Hypothalamus (tissue), 51 donors: ENCODE measurements around the gene LFNG.
"Not testable (repeated sequence)": the region's sequence is repeated elsewhere in the genome, so short reads cannot be mapped to it uniquely, and the experiment has no call there.

Experiments
- DNase-seq, 51 donors: peaks; one replicate each; lab custom pipeline; 2025; lab: John Stamatoyannopoulos, UW

LFNG gene

GRCh38 chr7:2526659-2527504, 7.3 kb downstream of the LFNG start:
- no peak for DNase-seq

GRCh38 chr7:2527505-2528467, 8.2 kb downstream of the LFNG start:
- peak in 1 of 51 donors; percentile 37 for DNase-seq

- no peak for DNase-seq
Measured at GRCh38 chr7:2528481-2529095, 9.0 kb downstream of the LFNG start.

GRCh38 chr7:2529161-2530070, 9.8 kb downstream of the LFNG start:
- DNase-seq, result peak in 36 of 51 donors; percentile 25 to 74 (median 53)

- DNase-seq, result peak in 8 of 51 donors; percentile 19 to 66 (median 42)
Measured at GRCh38 chr7:2530071-2530987, 10.8 kb downstream of the LFNG start.

GRCh38 chr7:2530994-2531795, 11.6 kb downstream of the LFNG start:
- DNase-seq, result peak in 11 of 51 donors; percentile 32 to 72 (median 49)

GRCh38 chr7:2531796-2532110, 12.2 kb downstream of the LFNG start:
- peak in 12 of 51 donors; percentile 29 to 67 (median 47) for DNase-seq

GRCh38 chr7:2532199-2532772, 12.7 kb downstream of the LFNG start:
- not testable (repeated sequence) for DNase-seq

- DNase-seq, result not testable (repeated sequence)
Measured at GRCh38 chr7:2532816-2533215, 13.2 kb downstream of the LFNG start.

- not testable (repeated sequence) for DNase-seq
Measured at GRCh38 chr7:2533566-2533965, 14.0 kb downstream of the LFNG start.

- not testable (repeated sequence) for DNase-seq
Measured at GRCh38 chr7:2534214-2534613, 14.6 kb downstream of the LFNG start.

- not testable (repeated sequence) for DNase-seq
Measured at GRCh38 chr7:2535872-2536627, 16.5 kb downstream of the LFNG start.

GRCh38 chr7:2537981-2538851, 18.6 kb downstream of the LFNG start:
- DNase-seq, result no peak

- no peak for DNase-seq
Measured at GRCh38 chr7:2539031-2539911, 19.7 kb downstream of the LFNG start.

- DNase-seq, result no peak
Measured at GRCh38 chr7:2540133-2540532, 20.6 kb downstream of the LFNG start.
